Measurements from ENCODE around the gene AUH.

The AUH gene

GRCh38 chr9:91243029-91243428 is 118.7 kb downstream of the AUH start:
- no peak for DNase-seq

- DNase-seq, result no peak
These were observed 119.8 kb downstream of the AUH start for GRCh38 chr9:91241909-91242308.

GRCh38 chr9:91240596-91241165 is 121.0 kb downstream of the AUH start:
- DNase-seq, result no peak

- DNase-seq, result no peak
These were observed 122.2 kb downstream of the AUH start for GRCh38 chr9:91239367-91240111.

- DNase-seq, result no peak
These were observed 127.2 kb downstream of the AUH start for GRCh38 chr9:91234523-91234922.

GRCh38 chr9:91231619-91232018 is 130.1 kb downstream of the AUH start:
- DNase-seq, result no peak

- no peak for DNase-seq
These were observed 138.7 kb downstream of the AUH start for GRCh38 chr9:91223000-91223399.

GRCh38 chr9:91222457-91222856 is 139.3 kb downstream of the AUH start:
- no peak for DNase-seq

GRCh38 chr9:91221332-91221731 is 140.4 kb downstream of the AUH start:
- peak; percentile 55 for DNase-seq

GRCh38 chr9:91220491-91221135 is 141.1 kb downstream of the AUH start:
- DNase-seq, result no peak

- DNase-seq, result no peak
These were observed 141.7 kb downstream of the AUH start for GRCh38 chr9:91220021-91220420.

- DNase-seq, result no peak
These were observed 142.2 kb downstream of the AUH start for GRCh38 chr9:91219557-91219956.

- no peak for DNase-seq
These were observed 144.3 kb downstream of the AUH start for GRCh38 chr9:91217388-91217787.

- DNase-seq, result no peak
These were observed 146.9 kb downstream of the AUH start for GRCh38 chr9:91214867-91215266.

- DNase-seq, result peak; percentile 49
These were observed 147.6 kb downstream of the AUH start for GRCh38 chr9:91214086-91214485.

GRCh38 chr9:91212596-91213243 is 149.0 kb downstream of the AUH start:
- no peak for DNase-seq

- DNase-seq, result no peak
These were observed 149.8 kb downstream of the AUH start for GRCh38 chr9:91211919-91212318.

GRCh38 chr9:91211414-91211813 is 150.3 kb downstream of the AUH start:
- no peak for DNase-seq

- DNase-seq, result no peak
These were observed 151.4 kb downstream of the AUH start for GRCh38 chr9:91210318-91210717.

- no peak for DNase-seq
These were observed 152.9 kb downstream of the AUH start for GRCh38 chr9:91208837-91209236.

- DNase-seq, result no peak
These were observed 153.3 kb downstream of the AUH start for GRCh38 chr9:91208419-91208745.

- DNase-seq, result peak; percentile 55
These were observed 153.8 kb downstream of the AUH start for GRCh38 chr9:91207729-91208418.

- DNase-seq, result no peak
These were observed 154.4 kb downstream of the AUH start for GRCh38 chr9:91207397-91207728.
